Spinal cord (tissue), 10 donors: Measurements from ENCODE around the gene AGPAT3. TPM values are rescaled to one million over a fixed set of nuclear protein-coding genes. Genes with fewer than 3 reads are reported as not detected.

Source experiments
- DNase-seq, 6 donors: peaks; one replicate each; pipeline versions ENCODE4 v3.0.0 to v3.0.0-alpha.2; 2013 to 2015; ENCODE audit warnings: low spot score in 6 of 6, low read depth in 4 of 6
- H3K27ac ChIP-seq: one replicate; pipeline ENCODE4 v1.5.1; 2013; ENCODE audit warnings: low read depth, low read length, control low read depth
- H3K27me3 ChIP-seq: one replicate; pipeline ENCODE4 v1.6.1; 2013; ENCODE audit warnings: low read length; ENCODE audit not compliant: control insufficient read depth, insufficient read depth
- H3K36me3 ChIP-seq: one replicate; pipeline ENCODE4 v1.6.1; 2013; ENCODE audit warnings: low read length; ENCODE audit not compliant: control insufficient read depth, insufficient read depth
- H3K4me1 ChIP-seq: one replicate; pipeline ENCODE4 v1.6.1; 2013; ENCODE audit warnings: low read length; ENCODE audit not compliant: control insufficient read depth, insufficient read depth
- H3K4me3 ChIP-seq: one replicate; pipeline ENCODE4 v1.5.1; 2013; ENCODE audit warnings: low read depth, low read length, control low read depth
- H3K9me3 ChIP-seq: one replicate; pipeline ENCODE4 v1.6.1; 2013; ENCODE audit warnings: low read length; ENCODE audit not compliant: control insufficient read depth, insufficient read depth
- WGBS: methylation state at CpG from one replicate; pipeline ENCODE4 v1.1.5; 2013; ENCODE audit warnings: missing lambda C conversion rate; ENCODE audit not compliant: insufficient coverage; 5-methylcytosine and 5-hydroxymethylcytosine counted together
- polyA plus RNA-seq, 2 donors: library from polyadenylated mRNA; unstranded; fragments of 120-200 nt; gene quantifications; one replicate each; pipeline ENCODE4 v1.2.1, GENCODE V29; 2013; ENCODE audit not compliant: insufficient read length in 2 of 2
- total RNA-seq, 2 donors: library from RNA; depleted of rRNA in 1 of 2; stranded (reverse); fragments of 120-200 nt in 1 of 2; fragments of >200 nt in 1 of 2; gene quantifications; one replicate each; pipeline versions ENCODE4 v1.2.3 to v1.2.4, GENCODE V29; 2013 to 2014
- donor health status: healthy.

The AGPAT3 gene
- total and polyA plus RNA-seq, 4 donors, result 33.7 to 63.3 (median 49.3) TPM

DNA sequence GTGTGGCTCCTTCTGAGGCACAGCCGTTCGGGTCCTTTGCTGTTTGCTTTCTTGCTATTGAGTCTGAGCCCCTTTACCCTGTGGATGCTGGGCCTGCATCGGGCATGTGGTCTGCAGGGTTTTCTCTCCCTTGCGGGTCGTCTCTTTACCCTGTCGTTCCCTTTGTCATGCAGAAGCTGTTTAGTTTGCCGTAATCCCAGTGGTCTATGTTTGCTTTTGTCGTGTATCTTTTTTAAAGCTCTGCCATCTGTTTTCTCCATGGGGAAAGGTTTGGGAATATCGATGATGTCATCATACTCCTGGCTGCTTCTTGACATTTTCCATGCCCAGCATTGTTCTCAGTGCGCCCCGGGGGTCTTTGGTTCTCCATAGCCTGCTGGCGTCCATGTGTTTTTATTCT is 68.2 kb downstream of the AGPAT3 start:
- DNase-seq, result peak in 1 of 6 donors; percentile 73
- no peaks in the 10 kb centered on the region for H3K27me3 ChIP-seq
- peaks cover 1% of the 10 kb centered on the region for H3K9me3 ChIP-seq
- no peak overlapping the region for H3K4me3 ChIP-seq
- WGBS, result 53% methylated on average over 9 of the region's 12 CpGs
- peaks cover 56% of the 10 kb centered on the region for H3K4me1 ChIP-seq
- peaks cover 55% of the 10 kb centered on the region for H3K36me3 ChIP-seq
- H3K27ac ChIP-seq, result no peak overlapping the region

DNA sequence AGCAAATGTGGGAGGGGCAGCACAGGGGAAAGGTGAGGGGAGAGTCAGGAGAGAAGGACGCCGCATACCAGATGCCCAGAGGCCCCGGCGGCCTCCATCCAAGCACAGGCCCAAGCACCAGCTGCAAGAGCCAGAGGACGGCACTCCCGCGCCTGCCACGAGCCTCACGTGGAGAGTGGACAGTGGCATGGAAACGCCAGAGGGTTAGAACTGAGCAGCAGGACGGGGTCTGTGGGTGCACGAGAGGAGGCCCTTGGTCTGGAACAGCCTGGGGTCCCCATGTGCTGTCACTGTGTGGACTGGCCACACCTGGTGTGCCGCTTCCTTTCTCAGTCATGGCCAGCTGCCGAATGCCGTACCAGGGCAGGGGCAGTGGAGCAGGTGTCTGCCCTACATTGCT is 68.7 kb downstream of the AGPAT3 start:
- H3K27ac ChIP-seq, result no peak overlapping the region
- H3K4me3 ChIP-seq, result no peak overlapping the region
- 88% methylated on average over 11 of the region's 15 CpGs for WGBS
- H3K9me3 ChIP-seq, result peaks cover 1% of the 10 kb centered on the region
- H3K36me3 ChIP-seq, result peaks cover 53% of the 10 kb centered on the region
- DNase-seq, result no peak
- H3K27me3 ChIP-seq, result no peaks in the 10 kb centered on the region
- peaks cover 57% of the 10 kb centered on the region for H3K4me1 ChIP-seq

DNA sequence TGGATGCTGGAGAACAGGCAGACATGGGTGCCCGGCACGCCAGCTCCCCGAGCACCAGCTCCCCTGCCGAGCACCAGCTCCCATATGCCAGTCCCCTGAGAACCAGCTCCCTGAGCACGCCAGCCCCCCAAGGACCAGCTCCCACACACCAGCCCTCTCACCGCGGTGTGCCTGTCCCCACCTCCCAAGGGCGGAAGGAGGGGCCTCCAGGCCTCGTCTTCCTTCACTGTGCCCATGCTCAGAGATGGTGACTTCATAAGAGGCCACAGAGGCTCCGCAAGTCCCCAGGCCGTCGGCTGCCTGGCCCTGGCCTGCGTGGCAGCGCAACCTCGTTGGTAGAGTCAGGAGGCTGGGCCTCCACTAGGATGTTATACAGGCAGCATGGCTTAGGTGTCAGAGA is 69.1 kb downstream of the AGPAT3 start:
- H3K36me3 ChIP-seq, result peaks cover 53% of the 10 kb centered on the region
- H3K9me3 ChIP-seq, result peaks cover 1% of the 10 kb centered on the region
- peaks cover 57% of the 10 kb centered on the region for H3K4me1 ChIP-seq
- WGBS, result 91% methylated on average over 11 of the region's 15 CpGs
- no peak for DNase-seq
- no peak overlapping the region for H3K4me3 ChIP-seq
- no peak overlapping the region for H3K27ac ChIP-seq
- H3K27me3 ChIP-seq, result no peaks in the 10 kb centered on the region

DNA sequence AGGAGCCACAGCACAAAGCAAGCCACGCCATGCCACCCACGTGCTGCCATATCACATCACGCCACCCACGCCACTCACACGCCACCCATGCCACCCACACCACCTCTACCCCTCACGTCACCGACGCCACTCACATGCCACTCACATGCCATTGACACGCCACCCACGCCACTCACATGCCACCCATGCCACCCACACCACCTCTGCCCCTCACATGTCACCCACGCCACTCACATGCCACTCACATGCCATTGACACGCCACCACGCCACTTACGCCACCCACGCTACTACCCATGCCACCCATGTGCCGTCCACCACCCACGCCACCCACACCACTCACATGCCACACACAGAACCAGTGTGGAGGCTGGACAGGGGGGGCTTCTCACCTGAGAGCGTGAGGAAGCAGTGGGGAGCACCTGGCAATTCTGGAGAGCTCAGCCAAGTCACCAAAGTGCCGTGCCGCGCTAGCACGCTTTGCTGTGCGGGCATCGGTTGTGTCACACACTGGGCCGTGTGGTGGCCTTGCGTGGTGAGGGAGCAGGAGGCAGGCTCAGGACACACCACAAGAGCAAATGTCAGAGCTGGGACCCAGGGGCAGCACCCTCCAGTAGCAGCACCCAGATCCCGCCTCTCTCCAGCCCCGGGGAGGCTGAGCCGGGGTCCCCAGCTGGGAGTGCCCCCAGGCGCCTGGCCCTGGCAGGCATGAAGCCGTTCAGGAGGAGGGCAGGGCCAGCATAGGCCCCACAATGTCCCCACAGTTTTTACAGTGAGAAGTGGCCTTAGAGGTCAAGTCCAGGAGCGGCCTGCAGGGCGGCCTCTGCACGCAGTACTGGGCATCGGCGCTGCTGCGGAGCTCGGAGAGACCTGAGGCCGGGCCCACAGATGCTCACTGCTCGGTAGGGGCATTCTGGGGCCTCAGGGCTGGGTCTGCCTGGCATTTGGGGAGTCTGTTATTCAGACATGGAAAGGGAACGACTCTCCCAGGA is 70.0 kb downstream of the AGPAT3 start:
- DNase-seq, result no peak
- H3K9me3 ChIP-seq, result peaks cover 1% of the 10 kb centered on the region
- 92% methylated on average over 33 of the region's 41 CpGs for WGBS
- H3K27ac ChIP-seq, result no peak overlapping the region
- peaks cover 53% of the 10 kb centered on the region for H3K36me3 ChIP-seq
- H3K27me3 ChIP-seq, result no peaks in the 10 kb centered on the region
- H3K4me3 ChIP-seq, result no peak overlapping the region
- H3K4me1 ChIP-seq, result peaks cover 60% of the 10 kb centered on the region

DNA sequence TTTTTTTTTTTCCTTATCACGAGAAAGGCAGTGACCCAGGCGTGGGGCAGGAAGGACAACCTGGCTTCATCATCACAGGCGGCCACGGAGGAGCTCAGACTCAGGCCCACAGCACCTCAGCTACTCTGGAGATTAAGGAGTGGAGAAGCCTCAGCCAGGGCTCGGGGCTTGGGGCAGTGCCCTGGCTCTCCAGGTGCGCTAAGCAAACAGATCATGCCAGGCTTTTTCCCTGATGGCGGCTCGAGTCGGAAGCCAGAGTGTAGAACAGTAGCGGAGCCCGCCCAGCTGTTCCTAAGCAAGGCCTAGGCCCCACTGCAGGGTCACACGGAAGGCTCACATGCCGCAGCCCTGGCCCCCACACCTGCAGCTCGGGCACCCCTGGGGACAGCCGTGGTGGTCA is 70.7 kb downstream of the AGPAT3 start:
- Histone ChIP-seq H3K27me3 (no peaks in the 10 kb centered on the region), H3K27ac (peak overlapping the region; percentile 78), H3K4me1 (peaks cover 67% of the 10 kb centered on the region), H3K4me3 (no peak overlapping the region), H3K36me3 (peaks cover 51% of the 10 kb centered on the region), H3K9me3 (peaks cover 1% of the 10 kb centered on the region)
- 68% methylated on average over 14 of the region's 15 CpGs for WGBS
- no peak for DNase-seq

DNA sequence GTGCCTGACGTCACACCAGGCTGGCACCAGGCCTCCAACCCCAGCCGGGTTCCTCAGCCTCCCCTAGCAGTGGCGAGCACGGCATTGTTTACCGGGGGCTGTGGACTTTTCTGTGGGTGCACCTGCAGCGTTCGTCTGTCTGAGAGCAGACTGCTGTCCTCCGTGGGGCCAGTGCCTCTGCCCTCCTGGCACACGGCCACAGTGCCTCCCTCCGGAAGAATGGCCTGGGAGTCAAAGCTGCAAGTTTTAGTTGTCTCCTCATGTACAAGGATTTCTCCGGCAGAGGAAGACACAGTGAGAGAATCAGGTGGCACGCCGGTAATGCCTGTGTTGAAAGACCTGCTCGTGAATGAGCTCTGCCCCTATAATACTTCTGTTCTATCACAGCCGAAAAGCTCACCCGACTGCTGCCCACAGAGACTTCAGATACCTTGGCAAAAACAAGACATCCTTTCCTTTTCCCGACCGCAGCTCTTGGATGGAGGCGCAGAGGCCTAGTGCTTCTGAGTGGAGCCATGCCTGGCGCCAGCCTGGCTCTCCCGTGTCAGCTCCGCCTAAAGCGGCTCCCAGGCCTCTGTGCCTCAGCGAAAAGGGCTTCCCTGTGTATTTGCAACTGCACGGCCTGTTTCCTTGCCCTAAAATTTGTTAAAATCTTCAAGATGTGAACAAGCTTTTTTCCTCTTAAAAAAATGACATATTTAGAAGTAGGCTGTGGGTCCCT is 71.4 kb downstream of the AGPAT3 start:
- peaks cover 1% of the 10 kb centered on the region for H3K9me3 ChIP-seq
- H3K27ac ChIP-seq, result peak overlapping the region; percentile 78
- DNase-seq, result peak in 2 of 6 donors; percentile 46 to 56
- H3K36me3 ChIP-seq, result peaks cover 53% of the 10 kb centered on the region
- H3K27me3 ChIP-seq, result no peaks in the 10 kb centered on the region
- H3K4me3 ChIP-seq, result no peak overlapping the region
- peaks cover 72% of the 10 kb centered on the region for H3K4me1 ChIP-seq
- 38% methylated on average over 25 of the region's 25 CpGs for WGBS

DNA sequence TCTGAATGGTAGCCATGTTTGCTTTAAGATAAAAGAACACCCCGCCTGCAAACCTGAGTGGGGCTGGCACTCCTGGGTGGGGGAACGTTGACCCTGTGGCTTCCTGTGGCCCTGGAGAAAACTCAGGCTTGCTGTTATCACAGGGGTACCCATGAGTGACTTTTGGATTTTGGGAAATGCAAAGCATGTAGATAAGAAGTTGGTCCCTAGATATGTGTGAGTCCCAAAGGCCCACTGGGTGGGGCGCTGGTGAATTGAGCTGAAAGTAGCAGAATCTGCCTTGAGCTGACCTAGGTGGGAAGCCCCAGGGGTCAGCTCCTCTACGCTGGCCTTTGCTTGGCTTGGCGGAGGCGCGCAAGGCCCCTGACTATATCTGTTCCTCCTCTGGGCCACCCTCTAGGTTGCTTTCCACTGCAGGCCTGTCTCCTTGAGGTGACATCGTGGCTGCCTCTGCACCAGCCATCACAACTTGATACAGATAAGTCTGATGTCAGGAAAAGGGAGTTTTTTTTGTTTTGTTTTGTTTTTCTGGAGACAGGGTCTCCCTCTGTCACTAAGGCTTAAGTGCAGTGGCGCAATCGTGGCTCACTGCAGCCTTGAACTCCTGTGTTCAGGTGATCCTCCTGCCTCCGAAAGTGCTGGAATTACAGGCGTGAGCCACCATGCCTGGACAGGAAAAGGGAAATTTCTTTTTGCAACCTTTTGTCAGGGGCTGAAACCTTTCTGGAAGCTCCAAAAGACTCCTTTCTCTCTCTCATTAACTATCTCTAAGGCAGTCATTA is 72.2 kb downstream of the AGPAT3 start:
- Histone ChIP-seq H3K36me3 (peaks cover 59% of the 10 kb centered on the region), H3K9me3 (peaks cover 1% of the 10 kb centered on the region), H3K4me1 (peaks cover 70% of the 10 kb centered on the region), H3K4me3 (no peak overlapping the region), H3K27me3 (no peaks in the 10 kb centered on the region), H3K27ac (peak overlapping the region; percentile 47)
- 92% methylated on average over 11 of the region's 12 CpGs for WGBS
- no peak for DNase-seq

DNA sequence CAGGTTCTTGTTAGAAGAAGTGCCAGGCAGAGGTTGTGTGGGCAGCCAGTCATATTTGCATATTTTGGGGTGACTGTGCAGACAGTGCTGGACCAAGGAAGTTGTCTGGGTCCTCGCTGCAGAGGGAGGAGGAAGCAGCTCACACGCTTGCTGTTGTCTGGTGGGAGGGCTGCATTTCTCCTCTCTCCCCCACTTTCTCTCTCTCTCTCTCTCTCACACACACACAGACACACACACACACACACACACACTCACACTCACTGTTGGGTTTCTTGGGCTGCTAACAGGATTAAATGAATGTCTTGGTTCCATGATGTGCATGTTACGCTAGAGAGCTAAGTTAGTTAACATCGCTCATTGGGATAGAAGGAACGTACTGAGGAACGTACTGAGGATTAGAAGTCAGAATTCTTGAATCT is 72.9 kb downstream of the AGPAT3 start:
- Histone ChIP-seq H3K4me3 (no peak overlapping the region), H3K27ac (no peak overlapping the region), H3K27me3 (no peaks in the 10 kb centered on the region), H3K4me1 (peaks cover 63% of the 10 kb centered on the region), H3K9me3 (peaks cover 1% of the 10 kb centered on the region), H3K36me3 (peaks cover 61% of the 10 kb centered on the region)
- DNase-seq, result no peak
- no CpG with 5 or more reads among the region's 6 CpGs for WGBS

DNA sequence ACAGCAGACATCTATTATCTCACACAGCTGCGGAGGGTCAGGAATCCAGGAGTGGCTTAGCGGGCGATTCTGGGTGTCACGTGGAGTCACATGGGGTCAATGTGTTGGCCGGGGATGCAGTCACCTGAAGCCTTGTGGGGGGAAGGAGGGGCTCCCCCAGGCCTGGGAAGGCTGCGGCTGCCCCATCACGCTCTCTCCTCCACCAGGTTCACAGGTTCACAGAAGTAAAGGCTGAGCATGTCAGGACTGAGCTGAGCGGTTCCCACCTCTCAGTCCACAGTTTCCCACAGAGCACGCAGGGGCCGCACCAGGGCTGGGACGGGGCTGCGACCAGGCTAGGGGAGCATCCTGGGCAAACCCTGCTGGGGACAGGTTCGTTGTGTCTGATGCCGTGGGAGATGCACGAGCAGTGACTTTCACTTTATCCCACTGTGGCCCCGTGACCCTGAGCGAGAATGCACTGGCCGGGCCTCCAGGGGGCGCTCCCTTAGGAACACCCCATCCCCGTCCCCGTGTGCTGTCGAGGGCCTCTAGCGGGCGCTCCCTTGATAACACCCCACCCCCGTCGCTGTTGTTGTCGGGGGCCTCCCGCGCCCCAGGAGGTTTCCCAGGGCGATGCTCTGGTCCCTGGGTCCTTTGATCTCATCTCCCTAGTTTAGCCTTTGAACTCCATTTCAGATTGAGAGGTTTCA is 73.9 kb downstream of the AGPAT3 start:
- DNase-seq, result peak in 1 of 6 donors; percentile 64
- peaks cover 61% of the 10 kb centered on the region for H3K36me3 ChIP-seq
- WGBS, result 40% methylated on average over 24 of the region's 30 CpGs
- H3K9me3 ChIP-seq, result peaks cover 1% of the 10 kb centered on the region
- peaks cover 58% of the 10 kb centered on the region for H3K4me1 ChIP-seq
- H3K27ac ChIP-seq, result no peak overlapping the region
- H3K27me3 ChIP-seq, result no peaks in the 10 kb centered on the region
- no peak overlapping the region for H3K4me3 ChIP-seq
